HL-60 (cell line): ENCODE data around the gene SLC7A6.

Source experiments
- CTCF ChIP-seq: IDR thresholded peaks from one replicate; pipeline ENCODE4 v1.5.1; 2011; ENCODE audit warnings: low read length, control low read depth, inconsistent platforms; ENCODE audit not compliant: insufficient read depth
- POLR2AphosphoS5 ChIP-seq: IDR thresholded peaks from 2 replicates; pipeline ENCODE4 v1.6.1; 2012; ENCODE audit warnings: low read depth
- REST ChIP-seq: IDR thresholded peaks from 2 replicates; pipeline ENCODE4 v1.6.1; 2012; ENCODE audit warnings: low read depth; ENCODE audit not compliant: insufficient replicate concordance

GRCh38 chr16:68237243-68238028 lies 26.9 kb upstream of the SLC7A6 start:
- TF ChIP-seq CTCF = no peak
- TF ChIP-seq POLR2AphosphoS5 = peak; percentile 86
- TF ChIP-seq REST = peak; percentile 65
